HUES48 (cell line): Measurements from ENCODE around the gene CACTIN.
"Not testable (repeated sequence)": the region's sequence is repeated elsewhere in the genome, so short reads cannot be mapped to it uniquely, and the experiment has no call there.

Experiments used
- H3K27ac ChIP-seq: one replicate; pipeline ENCODE4 v1.7.0; 2013; ENCODE audit warnings: low read depth, low read length, inconsistent platforms
- H3K27me3 ChIP-seq: 2 replicates; pipeline ENCODE4 v1.6.1; 2013; ENCODE audit warnings: mild to moderate bottlenecking, low read length; ENCODE audit not compliant: control insufficient read depth, insufficient read depth
- H3K36me3 ChIP-seq: 2 replicates; pipeline ENCODE4 v1.6.1; 2013; ENCODE audit warnings: low read length; ENCODE audit not compliant: control insufficient read depth, insufficient read depth
- H3K4me1 ChIP-seq: 2 replicates; pipeline ENCODE4 v1.6.1; 2013; ENCODE audit warnings: mild to moderate bottlenecking, low read length; ENCODE audit not compliant: control insufficient read depth, insufficient read depth
- H3K4me3 ChIP-seq: 2 replicates; pipeline ENCODE4 v1.5.1; 2013; ENCODE audit warnings: mild to moderate bottlenecking, low read depth, low read length
- H3K9ac ChIP-seq: 2 replicates; pipeline ENCODE4 v1.6.1; 2013; ENCODE audit warnings: mild to moderate bottlenecking, low read depth, low read length, moderate library complexity
- H3K9me3 ChIP-seq: 2 replicates; pipeline ENCODE4 v1.6.1; 2013; ENCODE audit warnings: low read length; ENCODE audit not compliant: control insufficient read depth, insufficient read depth

Gene CACTIN

DNA sequence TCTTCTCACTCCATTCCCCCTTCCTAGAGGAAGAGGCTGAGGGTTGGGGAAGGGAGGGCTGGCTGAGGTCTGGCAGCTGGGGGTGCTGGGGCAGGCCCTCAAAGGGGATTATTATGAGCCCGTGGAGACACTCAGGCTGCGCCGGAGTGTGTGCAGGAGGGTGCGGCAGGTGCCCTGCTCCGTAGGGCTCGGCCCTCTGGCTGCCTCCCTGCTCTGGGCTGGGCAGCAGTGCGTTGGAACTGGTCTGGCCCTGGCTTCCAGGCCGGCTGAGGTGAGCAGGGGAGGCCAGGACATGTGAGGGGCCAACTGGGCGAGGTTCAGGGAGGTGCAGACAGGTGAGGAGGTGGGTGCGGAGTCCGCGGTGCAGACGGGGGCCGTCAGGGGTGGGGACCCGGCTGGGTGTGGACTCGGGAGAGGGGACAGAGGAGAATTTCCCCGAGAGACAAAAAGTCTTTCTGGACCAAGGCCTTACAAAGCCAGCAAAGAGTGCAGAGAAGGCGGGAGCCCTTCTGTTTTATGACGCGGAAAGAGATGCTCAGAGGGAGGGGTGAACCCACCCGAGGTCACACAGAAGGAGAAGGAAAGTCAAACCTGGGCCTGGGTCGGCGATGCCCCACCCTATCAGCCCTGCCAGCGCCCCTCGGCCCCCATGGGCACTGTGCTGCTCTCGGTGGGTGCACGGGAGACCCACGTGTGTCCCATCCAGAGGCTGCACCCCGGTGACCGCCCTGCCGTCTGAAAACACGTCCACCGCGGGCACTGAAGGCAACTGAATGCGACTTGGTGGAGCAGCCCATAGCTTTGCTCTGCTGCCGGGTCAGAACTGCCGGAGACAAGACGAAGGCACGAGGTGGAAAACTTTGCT, 42.7 kb upstream of the CACTIN start:
- no peak overlapping the region for H3K9ac ChIP-seq
- H3K4me3 ChIP-seq: no peak overlapping the region
- no peaks in the 10 kb centered on the region for H3K9me3 ChIP-seq
- no peaks in the 10 kb centered on the region for H3K27me3 ChIP-seq
- H3K36me3 ChIP-seq: peaks cover 12% of the 10 kb centered on the region
- peak overlapping the region; percentile 64 for H3K27ac ChIP-seq
- peaks cover 16% of the 10 kb centered on the region for H3K4me1 ChIP-seq

DNA sequence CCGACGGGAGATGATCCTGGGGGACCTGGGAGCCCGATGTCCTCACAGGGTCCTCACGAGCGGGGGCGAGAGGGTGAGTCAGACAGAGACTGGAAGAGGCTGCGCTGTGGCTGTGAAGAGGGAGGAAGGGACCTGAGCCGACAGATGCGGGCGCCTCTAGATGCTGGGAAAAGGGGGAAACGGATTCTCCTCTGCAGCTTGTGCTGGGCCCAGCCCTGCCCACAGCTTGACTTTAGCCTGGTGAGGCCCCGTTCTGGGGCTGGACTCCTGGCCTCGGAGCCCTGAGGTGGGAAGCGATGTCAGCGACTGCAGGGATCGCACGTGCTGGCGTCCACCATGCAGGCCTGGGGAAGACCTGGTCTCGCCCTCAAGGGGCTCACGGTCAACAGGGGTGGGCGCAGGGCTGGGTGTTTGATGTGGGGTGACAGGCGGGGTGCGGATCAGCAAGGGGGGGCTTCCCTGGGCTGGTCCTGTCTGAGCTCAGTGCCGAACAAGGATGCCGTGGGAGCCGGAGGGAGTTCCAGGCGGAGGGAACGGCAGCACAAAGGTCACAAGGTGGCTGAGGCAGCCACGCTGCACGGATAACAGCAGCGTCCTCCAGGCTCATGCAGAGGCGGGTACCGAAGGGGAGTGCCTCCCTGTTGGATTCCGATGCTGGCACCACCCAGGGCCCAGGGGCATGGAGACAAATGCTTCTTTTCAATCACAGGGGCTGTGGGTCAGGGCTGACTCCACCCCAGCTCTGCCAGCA, 41.9 kb upstream of the CACTIN start:
- Histone ChIP-seq H3K9ac (no peak overlapping the region), H3K4me1 (peaks cover 16% of the 10 kb centered on the region), H3K9me3 (no peaks in the 10 kb centered on the region), H3K36me3 (peaks cover 20% of the 10 kb centered on the region), H3K4me3 (no peak overlapping the region), H3K27ac (peak overlapping the region; percentile 2), H3K27me3 (no peaks in the 10 kb centered on the region)

DNA sequence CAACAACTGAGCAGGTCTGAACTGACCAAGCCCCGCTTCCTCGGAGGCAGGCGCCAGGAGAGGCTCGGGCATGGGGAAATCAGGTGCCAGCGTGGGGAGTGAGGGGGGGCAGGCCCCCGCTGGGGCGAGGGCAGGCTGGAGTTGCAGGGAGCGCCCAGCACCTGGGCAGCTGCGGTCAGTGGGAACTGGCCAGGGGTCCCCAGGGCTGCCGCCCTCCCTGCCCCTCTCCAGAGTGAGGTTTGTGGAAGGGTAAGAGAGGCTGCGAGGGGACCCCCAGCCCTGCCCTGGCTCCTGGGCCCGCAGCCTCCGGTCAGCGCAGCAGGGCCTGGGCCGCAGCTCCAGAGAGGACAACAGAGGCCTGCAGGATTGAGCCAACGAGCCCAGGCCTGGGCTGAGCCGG, 41.2 kb upstream of the CACTIN start:
- no peak overlapping the region for H3K27ac ChIP-seq
- no peaks in the 10 kb centered on the region for H3K27me3 ChIP-seq
- no peak overlapping the region for H3K4me3 ChIP-seq
- H3K36me3 ChIP-seq: peaks cover 22% of the 10 kb centered on the region
- H3K9me3 ChIP-seq: no peaks in the 10 kb centered on the region
- peaks cover 16% of the 10 kb centered on the region for H3K4me1 ChIP-seq
- no peak overlapping the region for H3K9ac ChIP-seq

DNA sequence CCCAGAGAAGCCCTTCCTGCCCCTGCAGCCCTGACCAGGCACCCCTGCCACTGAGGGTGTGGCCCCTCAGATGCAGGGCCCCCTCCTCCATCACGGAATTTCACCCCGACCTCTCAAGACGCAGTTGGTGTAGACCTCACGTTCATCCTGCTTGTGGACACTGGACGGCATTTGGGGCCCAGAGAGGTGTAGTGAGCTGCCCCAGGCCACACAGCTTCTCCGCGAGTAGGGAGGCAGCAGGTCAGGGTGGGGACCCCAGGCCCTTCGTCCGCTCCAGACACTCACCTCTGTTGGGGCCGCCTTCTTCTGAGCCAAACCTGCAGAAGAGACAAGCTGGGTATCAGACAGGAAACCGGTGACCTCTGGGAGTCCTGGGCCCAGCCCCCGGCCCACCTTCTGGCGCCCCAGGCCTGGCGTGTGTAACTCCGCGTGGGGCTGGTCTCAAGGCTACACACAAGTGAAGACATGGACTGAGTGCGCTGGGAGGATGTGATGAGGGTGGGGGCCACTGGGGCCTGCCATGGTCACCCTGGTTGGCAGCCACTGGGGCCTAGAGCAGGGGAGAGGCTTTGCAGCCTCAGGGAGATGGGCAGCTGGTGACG, 40.5 kb upstream of the CACTIN start:
- Histone ChIP-seq H3K9me3 (no peaks in the 10 kb centered on the region), H3K4me3 (no peak overlapping the region), H3K27me3 (no peaks in the 10 kb centered on the region), H3K9ac (no peak overlapping the region), H3K36me3 (peaks cover 24% of the 10 kb centered on the region), H3K4me1 (peaks cover 12% of the 10 kb centered on the region), H3K27ac (no peak overlapping the region)

GRCh38 chr19:3666545-3666856, 39.9 kb upstream of the CACTIN start:
- not testable (repeated sequence) for H3K9ac ChIP-seq, H3K27ac ChIP-seq, H3K27me3 ChIP-seq, H3K4me3 ChIP-seq, H3K4me1 ChIP-seq, H3K9me3 ChIP-seq
- H3K36me3 ChIP-seq: peaks cover 29% of the 10 kb centered on the region

DNA sequence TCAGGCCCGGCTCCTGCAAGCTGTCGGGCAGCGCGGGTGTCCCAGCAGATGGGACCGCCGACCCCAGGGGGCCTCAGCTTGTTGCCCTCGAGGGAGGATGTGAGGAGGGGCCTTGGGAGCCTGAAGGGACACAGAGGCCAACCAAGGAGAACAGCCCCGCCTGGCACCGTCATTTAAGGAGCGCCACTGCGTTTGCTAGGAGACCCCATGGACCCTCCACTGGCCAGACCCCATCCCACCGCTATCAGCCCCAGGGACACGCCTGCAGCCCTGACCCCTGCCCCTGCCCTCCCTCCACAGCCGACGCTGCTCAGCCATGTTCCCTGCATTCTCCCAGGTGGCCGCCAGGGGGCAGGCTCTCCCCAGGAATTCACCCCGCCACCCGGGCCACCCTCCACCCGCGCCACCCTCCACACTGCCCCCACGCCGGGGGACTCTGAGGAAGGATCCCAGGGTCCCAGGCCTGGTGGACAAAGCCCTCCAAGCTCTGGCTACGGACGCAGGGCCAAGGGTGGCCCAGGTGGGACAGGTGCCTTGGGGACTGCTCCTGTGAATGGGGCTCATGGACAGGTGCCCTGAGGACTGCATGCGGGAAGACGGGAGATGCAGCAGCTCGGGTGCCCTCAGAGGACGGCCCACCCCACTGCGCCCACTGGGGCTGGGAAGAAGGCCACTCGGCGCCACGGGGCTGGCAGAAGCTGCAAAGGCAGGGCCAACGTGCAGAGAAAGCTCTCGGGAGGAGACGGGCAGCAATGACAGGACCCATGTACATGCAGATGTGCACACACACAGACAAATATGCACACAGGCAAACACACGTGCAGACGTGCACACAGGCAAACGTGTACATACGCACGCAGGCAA, 39.3 kb upstream of the CACTIN start:
- H3K36me3 ChIP-seq: peaks cover 34% of the 10 kb centered on the region
- no peak overlapping the region for H3K27ac ChIP-seq
- H3K9me3 ChIP-seq: no peaks in the 10 kb centered on the region
- H3K4me3 ChIP-seq: no peak overlapping the region
- H3K9ac ChIP-seq: no peak overlapping the region
- no peaks in the 10 kb centered on the region for H3K4me1 ChIP-seq
- H3K27me3 ChIP-seq: no peaks in the 10 kb centered on the region

- Histone ChIP-seq H3K9ac (no peak overlapping the region), H3K9me3 (no peaks in the 10 kb centered on the region), H3K27me3 (no peaks in the 10 kb centered on the region), H3K36me3 (peaks cover 41% of the 10 kb centered on the region), H3K4me3 (no peak overlapping the region), H3K27ac (no peak overlapping the region), H3K4me1 (no peaks in the 10 kb centered on the region)
Measured at GRCh38 chr19:3664879-3665642, 38.5 kb upstream of the CACTIN start.

DNA sequence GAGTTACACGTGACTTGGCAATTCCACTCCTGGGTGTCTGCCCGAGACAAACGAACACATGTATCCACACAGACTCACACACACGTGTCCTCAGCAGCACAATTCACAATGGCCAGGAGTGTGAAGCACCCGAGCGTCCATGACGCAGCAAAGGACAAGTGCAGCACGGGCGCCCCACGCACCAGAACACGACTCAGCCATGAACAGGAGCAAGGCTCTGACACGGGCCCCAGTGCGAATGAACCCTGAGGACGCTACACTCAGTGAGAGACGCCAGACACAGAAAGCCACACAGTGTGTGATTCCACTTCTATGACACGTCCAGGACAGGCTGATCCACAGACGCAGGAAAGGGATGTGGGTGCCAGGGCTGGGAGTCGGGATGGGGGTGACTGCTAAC, 37.2 kb upstream of the CACTIN start:
- Histone ChIP-seq H3K4me1 (no peaks in the 10 kb centered on the region), H3K9me3 (no peaks in the 10 kb centered on the region), H3K36me3 (peaks cover 43% of the 10 kb centered on the region)

DNA sequence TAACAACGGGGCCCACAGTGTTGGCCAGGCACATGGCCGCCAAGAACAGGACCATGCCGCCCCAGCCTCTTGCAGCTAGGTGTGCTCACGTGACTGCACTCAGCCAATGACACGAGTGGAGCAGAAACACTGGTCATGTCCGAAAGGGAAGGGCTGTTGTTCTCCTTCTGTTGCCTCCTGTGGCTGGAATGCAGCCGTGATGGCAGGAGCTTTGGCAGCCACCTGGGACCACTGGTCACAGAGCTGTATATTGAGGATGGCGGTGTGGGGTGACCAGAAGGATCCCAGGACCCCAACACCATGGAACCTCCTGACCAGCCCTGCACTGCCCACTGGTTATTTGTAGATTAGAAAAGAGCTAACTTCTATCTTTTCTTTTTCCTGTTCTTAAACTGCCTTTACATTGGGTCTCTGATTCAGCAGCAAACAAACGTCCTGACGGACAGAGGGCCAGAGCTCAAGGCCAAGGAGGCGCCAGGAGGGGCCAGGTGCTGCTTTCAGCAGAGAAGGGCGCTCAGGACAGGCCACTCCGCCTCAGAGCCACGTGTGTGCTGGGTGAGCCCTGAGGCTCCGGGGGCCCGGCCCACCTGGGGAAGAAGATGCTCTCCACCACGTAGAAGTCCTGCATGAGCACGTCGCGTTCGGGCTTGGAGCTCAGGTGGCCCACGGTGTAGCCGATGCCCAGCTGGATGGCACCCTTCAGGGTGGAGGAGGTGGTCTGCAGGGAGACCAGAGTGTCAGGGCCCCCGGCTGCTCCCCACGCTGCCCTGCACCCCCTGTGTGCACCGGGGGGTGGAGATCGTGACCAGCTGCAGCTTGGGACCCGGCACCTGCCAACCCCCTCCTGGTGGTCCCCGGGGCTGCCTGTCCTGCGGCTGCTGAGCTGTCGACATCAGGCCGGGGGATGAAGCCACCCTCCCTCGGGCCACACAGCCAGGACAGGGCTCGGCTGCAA, 35.0 kb upstream of the CACTIN start:
- H3K9ac ChIP-seq: no peak overlapping the region
- H3K27me3 ChIP-seq: no peaks in the 10 kb centered on the region
- H3K27ac ChIP-seq: no peak overlapping the region
- no peak overlapping the region for H3K4me3 ChIP-seq
- peaks cover 65% of the 10 kb centered on the region for H3K36me3 ChIP-seq
- H3K9me3 ChIP-seq: no peaks in the 10 kb centered on the region
- H3K4me1 ChIP-seq: no peaks in the 10 kb centered on the region

More for the DNA sequence above, 37.2 kb upstream of the CACTIN start:
- Histone ChIP-seq H3K9ac (no peak overlapping the region), H3K27ac (no peak overlapping the region), H3K4me3 (no peak overlapping the region), H3K27me3 (no peaks in the 10 kb centered on the region)
